GM21367 (cell line): ENCODE results near the gene DOCK6.

Experiments used
- ATAC-seq: cut with Tn5 transposase; IDR thresholded peaks from one replicate; pipeline ENCODE4 v1.9.1; 2021; ENCODE audit not compliant: unreplicated experiment

The DOCK6 gene

DNA sequence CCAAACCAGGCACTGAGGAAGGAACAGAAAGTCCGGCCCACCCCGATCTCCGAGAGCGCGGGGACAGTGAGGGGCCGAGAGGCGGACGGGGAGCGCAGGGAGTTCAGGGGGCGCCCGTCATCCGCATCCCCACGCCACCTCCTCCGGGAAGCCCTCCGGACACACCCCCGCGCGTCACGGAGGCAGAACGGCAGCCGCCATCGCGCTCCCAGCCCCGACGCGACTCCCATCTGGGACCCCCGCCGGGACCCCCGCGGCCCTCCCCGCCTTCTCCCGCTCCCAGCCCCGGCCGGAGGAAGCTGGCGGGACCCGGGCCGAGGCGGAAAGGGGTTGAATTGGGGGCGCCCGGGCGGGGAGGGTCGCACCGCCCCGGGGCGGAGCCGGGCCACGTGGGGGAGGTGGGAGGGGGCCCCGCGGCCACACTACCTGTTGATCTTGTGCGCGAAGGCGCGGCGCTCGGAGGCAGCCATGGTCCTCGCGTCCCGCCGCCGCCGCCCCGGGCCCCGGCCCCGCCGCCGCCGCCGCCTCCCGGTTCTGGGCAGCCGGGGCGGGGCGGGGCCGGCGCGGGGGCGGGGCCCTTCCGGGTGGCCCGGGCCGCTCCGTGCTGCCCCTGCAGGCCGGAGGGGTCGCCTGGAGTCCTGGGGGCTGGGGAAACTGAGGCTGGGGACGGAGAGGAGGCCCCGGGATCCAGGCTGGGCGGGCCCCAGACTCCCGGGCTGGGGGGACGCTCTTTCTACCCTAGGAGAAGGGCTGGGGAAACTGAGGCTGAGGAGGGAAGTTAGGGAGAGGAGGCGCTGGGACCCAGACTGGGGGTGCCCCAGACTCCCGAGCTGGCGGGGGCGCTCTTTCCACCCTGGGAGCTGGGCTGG, at the start of gene DOCK6:
DOCK6 (minus strand) TSS at position 554 of the 869 bp plus-strand sequence; CDS start at position 470, 84 bp downstream.
- ATAC-seq: no peak

DNA sequence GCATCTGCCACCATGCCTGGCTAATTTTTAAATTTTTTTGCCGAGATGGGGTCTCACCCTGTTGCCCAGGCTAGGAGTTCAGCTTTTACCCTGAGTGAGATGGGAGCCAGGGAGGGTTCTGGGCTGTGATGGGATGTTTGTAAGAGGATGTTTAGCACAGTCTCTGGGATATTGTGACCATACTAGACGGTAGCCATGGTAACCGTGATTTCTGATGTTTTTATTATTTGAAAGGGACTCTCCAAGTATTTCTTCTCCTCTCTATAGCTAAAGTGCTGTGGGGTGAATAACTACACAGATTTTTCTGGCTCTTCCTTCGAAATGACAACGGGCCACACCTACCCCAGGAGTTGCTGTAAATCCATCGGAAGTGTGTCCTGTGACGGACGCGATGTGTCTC, 44.0 kb upstream of the DOCK6 start:
- no peak for ATAC-seq

DNA sequence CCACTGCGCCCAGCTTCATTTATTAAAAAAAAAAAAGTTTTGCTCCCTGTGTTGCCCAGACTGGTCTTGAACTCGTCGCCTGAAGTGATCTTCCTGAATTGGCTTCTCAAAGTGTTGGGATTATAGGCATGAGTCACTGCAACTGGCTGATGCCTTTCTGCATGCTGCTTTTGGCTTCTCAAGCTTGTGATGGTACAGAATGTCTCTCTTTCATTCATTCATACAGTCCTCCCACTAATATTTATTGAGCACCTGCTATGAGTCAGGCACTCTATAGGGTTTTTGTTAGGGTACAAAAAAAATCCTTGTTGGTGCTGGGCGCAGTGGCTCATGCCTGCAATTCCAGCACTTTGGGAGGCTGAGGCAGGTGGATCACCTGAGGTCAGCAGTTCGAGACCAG, 42.6 kb upstream of the DOCK6 start:
- ATAC-seq: no peak

GRCh38 chr19:11300811-11301120, 38.4 kb upstream of the DOCK6 start:
- ATAC-seq: no peak

DNA sequence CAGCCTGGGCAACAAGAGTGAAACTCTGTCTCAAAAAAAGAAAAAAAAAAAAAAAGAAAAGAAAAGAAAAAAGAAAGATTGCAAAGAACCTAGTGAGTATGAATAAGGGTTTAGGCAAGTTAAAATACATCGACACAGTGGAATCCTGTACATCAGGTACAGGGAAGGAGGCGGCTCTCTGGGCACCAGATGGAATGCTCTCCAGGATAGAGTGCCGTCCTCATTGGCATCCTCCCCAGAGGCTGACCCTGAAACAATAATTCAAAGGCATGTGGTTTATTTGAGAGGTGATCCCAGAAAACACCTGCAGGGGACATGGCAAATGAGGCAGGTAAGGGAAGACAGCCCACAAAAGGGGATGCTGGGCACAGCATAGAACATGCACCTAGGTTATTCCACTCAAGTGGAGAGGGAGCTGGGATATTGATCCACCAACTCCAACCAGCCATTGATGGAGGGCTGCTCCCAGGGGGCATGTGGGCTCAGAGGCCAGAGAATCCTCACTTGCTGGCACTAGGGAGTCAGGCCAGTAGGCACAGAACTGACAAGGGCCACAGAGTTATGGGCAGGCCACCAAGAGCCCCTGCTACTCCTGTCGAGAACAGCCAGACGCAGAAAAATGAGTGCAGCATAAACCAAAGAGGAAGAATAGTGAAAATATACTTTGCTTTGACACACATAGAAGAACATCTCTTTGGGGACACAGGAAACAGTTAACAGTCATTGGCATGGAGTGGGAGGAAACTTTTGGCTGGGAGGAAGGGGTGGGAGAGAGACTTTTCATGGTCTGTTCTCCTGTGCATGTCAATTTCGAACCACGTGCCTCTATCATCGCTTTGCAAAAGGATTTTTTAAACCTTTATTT, 37.9 kb upstream of the DOCK6 start:
- no peak for ATAC-seq

GRCh38 chr19:11296264-11296663, 33.9 kb upstream of the DOCK6 start:
- no peak for ATAC-seq

DNA sequence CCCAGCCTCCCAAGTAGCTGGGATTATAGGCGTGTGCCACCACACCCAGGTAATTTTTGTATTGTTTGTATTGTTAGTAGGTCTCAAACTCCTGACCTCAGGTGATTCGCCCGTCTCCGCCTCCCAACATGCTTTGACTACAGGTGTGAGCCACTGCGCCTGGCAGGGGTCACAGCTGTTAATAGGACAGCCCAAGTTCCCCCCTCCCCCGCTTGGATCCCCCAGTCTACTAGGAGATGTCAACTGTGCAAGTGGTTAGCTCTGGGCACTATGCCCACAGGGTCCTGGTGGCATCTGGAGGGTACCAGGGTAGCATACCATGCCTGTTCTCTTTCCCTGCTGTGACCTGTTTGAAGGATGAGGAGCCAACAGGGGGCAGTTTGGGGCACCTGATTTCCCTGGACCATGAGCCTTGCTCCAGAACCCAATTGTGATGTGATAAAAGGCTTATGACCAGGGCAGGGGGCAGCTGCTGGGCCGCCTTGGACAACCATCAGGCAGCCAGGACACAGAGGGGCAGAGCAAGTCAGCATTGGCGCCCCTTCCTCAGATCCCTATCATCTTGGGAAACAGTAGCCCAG, 33.4 kb upstream of the DOCK6 start, which contains the start of gene TSPAN16:
TSPAN16 (plus strand) TSS at position 496 of the 581 bp plus-strand sequence. CDS start 138 bp downstream, outside the sequence.
- no peak for ATAC-seq

DNA sequence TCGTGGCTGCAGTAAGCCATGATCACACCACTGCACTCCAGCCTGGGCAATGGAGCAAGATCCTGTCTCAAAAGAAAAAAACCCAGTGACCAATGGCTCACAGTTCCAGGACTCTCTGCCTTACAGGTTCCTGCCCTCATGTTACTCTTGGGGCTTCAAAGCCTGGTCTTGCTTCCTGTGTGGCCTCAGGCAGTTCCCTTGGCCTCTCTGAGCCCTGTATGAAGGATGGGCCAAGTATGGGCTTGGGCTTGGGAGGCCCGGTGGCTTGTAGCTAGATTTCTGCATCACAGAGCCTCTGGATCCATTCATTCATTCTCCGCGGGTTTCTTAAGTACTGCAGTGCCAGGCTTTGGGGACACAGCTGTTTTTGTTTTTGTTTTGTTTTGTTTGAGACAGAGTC, 32.9 kb upstream of the DOCK6 start:
- no peak for ATAC-seq

DNA sequence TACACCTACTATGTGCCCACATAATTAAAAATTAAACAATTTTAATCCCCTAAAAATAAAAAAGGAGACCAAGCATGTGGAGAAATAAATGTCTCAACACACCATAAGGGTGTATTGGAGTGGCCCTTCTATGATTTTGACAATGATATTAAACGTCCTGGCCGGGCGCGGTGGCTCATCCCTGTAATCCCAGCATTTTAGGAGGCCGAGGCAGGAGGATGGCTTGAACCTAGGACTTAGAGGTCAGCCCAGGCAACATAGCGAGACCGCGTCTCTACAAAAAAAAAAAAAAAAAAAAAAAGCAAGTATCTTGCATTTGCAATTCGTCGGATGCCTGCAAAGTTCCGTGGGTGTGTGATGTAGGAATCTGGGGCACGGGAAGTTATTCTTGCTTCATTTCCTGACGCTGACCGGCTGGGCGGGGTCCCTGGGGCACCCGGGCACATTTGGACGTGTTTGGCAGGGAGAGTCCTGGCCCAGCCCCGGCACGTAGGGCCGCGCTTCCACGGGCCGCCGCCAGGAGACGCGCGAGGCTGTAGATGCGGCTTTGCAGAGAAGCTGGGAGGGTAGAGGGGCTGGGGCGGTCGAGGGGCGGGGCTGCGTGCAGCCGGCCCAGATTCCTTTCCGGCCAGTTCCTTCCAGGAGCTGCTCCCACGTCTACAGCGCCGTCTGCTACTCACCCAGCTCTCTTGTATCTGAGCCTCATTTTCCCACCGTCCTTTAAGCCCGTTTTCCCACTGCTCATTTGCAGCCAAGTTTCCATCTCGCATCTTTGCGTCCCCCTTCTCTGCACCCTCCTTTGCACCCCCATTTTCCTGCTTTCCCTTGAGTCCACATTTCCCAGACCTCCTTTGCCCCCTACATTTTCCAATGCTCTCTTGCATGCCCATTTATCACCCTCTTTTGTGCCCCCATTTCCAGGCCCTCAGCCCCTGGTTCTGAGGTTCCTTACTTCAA, 31.4 kb upstream of the DOCK6 start:
- no peak for ATAC-seq

DNA sequence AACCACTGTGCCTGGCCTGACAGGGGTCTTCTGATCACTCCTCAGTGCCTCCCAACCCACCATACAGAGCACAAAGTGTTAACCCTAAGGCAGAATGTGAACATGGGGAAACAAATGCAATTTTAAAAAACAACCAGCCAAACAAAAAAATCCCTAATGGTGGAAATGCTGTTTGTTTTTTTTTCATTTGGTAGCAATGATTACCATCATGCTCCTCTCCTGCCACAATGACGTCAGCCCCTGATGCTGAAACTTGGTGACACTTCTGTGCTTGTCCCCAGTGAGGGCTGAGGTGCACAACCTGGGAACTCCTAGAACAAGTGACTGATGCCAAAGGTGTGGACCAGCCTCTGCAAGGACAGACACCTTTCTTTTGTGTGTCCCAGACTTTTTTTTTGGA, 29.7 kb upstream of the DOCK6 start:
- ATAC-seq: no peak

GRCh38 chr19:11291415-11291814, 29.1 kb upstream of the DOCK6 start:
- no peak for ATAC-seq

DNA sequence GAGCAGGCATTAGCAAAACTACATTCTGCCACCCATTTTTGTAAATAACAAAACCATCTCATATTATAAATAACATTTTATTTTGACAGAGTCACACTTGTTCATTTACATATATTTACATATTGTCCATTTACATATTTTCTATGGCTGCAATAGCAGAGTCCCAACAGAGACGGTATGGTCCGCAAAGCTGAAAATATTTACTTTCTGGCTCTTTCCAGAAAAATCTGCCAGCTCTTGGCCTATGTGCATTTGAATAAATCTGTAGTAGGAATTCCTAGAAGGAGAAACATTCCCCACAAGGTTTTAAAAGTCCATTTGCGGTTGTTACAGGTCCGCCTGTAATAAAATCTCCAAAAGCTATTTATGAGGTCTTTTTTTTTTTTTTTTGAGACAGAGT, 27.9 kb upstream of the DOCK6 start:
- ATAC-seq: no peak

GRCh38 chr19:11288349-11288748, 26.0 kb upstream of the DOCK6 start:
- ATAC-seq: no peak

GRCh38 chr19:11286312-11286974, 24.1 kb upstream of the DOCK6 start:
- no peak for ATAC-seq

GRCh38 chr19:11284515-11284914, 22.2 kb upstream of the DOCK6 start:
- ATAC-seq: no peak

DNA sequence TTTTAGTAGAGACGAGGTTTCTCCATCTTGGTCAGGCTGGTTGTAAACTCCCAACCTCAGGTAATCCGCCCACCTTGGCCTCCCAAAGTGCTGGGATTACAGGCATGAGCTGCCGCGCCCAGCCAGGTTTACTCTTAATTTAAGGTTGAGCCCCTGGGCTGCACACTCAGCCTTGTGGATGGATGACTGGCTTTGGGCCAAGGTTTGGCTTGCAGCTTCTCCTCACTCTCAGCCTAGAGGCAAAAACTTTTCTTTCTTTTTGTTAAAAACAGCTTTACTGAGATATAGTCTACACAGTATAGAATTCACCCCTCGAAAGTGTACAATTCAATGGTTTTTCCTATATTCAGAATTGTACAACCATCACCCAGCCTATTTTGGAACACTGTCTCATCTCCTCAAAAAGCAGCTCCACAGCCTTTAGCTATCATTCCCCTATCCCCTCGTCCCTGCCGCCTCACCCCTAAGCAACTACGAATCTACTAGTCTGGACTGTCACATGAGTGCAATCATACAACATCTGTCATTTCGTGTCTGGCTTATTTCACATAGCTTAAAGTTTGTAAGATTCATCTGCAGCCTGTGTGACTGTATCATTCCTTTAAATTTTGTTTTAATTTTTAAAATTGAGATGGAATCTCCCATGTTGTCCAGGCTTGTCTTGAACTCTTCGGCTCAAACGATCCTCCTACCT, 19.2 kb upstream of the DOCK6 start:
- no peak for ATAC-seq

- no peak for ATAC-seq
Measured at GRCh38 chr19:11279505-11280236, 17.3 kb upstream of the DOCK6 start.

DNA sequence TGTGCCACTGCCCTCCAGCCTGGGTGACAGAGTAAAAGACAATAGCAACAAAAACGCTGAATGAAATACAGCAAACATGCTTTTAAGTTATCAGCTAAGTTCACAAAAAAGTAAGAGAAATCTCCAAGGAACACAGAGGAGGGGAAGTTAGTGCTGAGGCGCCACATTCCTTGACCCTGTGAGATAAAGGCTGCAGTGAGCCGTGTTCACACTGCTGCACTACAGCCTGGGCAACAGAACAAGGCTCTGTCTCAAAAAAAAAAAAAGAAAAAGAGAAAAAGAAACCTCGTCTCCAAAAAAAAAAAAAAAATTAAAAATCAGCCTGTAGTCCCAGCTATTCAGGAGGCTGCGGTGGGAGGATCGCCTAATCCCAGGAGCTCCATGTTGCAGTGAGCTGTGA, 16.3 kb upstream of the DOCK6 start:
- ATAC-seq: no peak
